ENCODE measurements around the gene WDFY2. TPM values are rescaled to one million over a fixed set of nuclear protein-coding genes. Genes with fewer than 3 reads are reported as not detected.

The WDFY2 gene
- total and polyA plus RNA-seq, 2 experiments from 2014 or later: 11.4 to 24.0 TPM

DNA sequence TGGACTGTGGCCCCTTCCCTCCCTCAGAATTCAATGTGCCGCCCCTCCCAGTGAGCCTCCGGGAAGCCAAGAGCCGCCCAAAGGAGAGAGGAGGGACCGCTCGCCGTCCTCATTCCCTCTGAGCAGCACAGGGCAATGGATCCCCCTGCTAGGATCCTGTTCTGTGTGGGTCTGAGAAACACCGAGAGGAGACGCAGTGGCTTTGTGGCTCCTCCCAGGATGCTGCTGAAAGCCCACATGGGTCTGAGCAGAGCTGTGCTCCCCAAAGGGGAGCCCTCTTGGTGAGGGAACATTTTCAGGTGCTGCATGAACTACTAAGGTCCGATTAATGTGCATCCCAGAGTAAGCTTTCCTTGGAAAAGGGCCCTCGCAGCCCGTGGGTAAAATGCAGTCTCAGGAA is 189.3 kb downstream of the WDFY2 start (continued):
- no peak for TF ChIP-seq CTCF (conservative IDR thresholded peaks at IDR 0.05; ENCODE audit: low read depth in 2 of 2)
- no peak for TF ChIP-seq ZNF114 (CRISPR knock-in tag; IDR thresholded peaks at IDR 0.05)
- TF ChIP-seq ZNF462 (CRISPR knock-in tag; IDR thresholded peaks at IDR 0.05): no peak

DNA sequence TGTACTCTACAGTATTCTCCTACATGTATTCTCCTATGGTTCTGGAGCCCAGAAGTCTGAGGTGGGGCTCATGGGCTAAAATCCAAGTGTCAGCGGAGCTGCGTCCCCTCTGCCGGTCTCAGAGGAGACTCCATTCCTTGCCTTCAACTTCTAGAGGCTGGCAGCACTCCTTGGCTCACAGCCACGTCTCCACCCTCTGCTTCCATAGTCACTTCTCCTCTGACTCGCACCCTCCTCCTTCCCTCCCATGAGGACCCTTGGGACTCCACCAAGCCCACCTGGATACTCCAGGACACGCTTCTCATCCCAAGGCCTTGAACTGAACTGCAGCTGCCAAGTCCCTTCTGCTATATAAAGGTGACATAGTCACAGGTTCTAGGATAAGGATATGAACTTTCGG is 191.9 kb downstream of the WDFY2 start:
- Histone ChIP-seq H4K20me1 (replicated peaks; ENCODE audit: insufficient read depth) (no peaks in the 10 kb centered on the region), H3K79me2 (replicated peaks; ENCODE audit: insufficient read depth) (no peaks in the 10 kb centered on the region), H3F3A (replicated peaks; ENCODE audit: low read depth) (0 out of 2 replicates have a peak, but pooled peaks cover 4% of the 10 kb centered on the region), H3K27ac (ENCODE audit: low read depth) (no peak overlapping the region), H3K36me3 (ENCODE audit: insufficient read depth) (no peaks in the 10 kb centered on the region), H2AFZ (no peak overlapping the region), H3K27me3 (ENCODE audit: insufficient read depth) (no peaks in the 10 kb centered on the region), H3K4me2 (no peak overlapping the region), H3K9me2 (ENCODE audit: insufficient read depth) (no peaks in the 10 kb centered on the region), H3K4me1 (ENCODE audit: insufficient read depth) (peaks cover 7% of the 10 kb centered on the region; the same call in 1 of the 2 replicates), H3K4me3 (no peak overlapping the region)
- no peak overlapping the region for H3K4me3 Mint-ChIP-seq
- peaks cover 3% of the 10 kb centered on the region; the same call in 1 of the 3 replicates for H3K36me3 Mint-ChIP-seq (ENCODE audit: low read depth)
- 0 out of 3 replicates have a peak, but pooled peaks cover 3% of the 10 kb centered on the region for H3K9me3 Mint-ChIP-seq
- DNase-seq (ENCODE audit: low spot score): no peak
- no peak overlapping the region for H3K27ac Mint-ChIP-seq
- ATAC-seq: no peak
- H3K27me3 Mint-ChIP-seq (ENCODE audit: insufficient read depth, low read depth, poor library complexity): peaks cover 11% of the 10 kb centered on the region
- peaks cover 9% of the 10 kb centered on the region for H3K4me1 Mint-ChIP-seq
- TF ChIP-seq REST (IDR thresholded peaks at IDR 0.05; ENCODE audit: unreplicated experiment): no peak
